Measurements from ENCODE around the gene FAM151A.

FAM151A gene

DNA sequence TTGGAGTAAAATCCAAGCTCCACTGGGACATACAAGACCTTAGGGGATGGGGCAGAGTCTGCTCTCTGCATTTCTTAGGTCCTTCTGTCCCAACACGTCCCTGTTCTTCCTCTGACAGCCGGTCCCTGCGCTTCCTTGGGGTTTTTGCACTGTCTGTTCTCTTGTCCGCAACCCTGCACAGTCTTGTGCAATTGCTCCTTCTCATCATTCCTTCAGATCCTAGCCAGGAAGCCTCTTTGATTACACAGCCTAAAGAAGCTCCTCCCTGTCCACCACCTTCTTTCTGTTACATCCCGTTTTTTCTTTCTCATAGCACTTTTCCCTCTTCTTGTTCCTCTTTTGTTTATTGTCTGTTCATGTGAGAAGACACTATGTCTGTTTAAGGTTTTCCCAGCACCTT is 55.4 kb downstream of the FAM151A start:
- peak; percentile 62 for DNase-seq
- H2BK5ac ChIP-seq (ENCODE audit: low read depth, low read length, poor library complexity, severe bottlenecking): no peak overlapping the region
- H3K9ac ChIP-seq (ENCODE audit: low read length): no peak overlapping the region
- no peak overlapping the region for H4K91ac ChIP-seq (ENCODE audit: low read length)
- H2AK5ac ChIP-seq (ENCODE audit: low read length, severe bottlenecking): no peak overlapping the region
- no peaks in the 10 kb centered on the region for H3K36me3 ChIP-seq (ENCODE audit: control insufficient read depth in 1 of 2, insufficient read depth in 2 of 2, low read depth in 1 of 2, low read length in 2 of 2)
- H3K4me3 ChIP-seq (ENCODE audit: insufficient read depth in 1 of 2, low read depth in 1 of 2, low read length in 2 of 2): no peak overlapping the region
- no peak overlapping the region for H2BK120ac ChIP-seq (ENCODE audit: low read depth, low read length)
- peaks cover 21% of the 10 kb centered on the region for H3K4me1 ChIP-seq (ENCODE audit: control insufficient read depth, insufficient read depth, low read depth, low read length)
- H3K4me2 ChIP-seq (ENCODE audit: low read length, poor library complexity, severe bottlenecking): no peak overlapping the region
- H3K23ac ChIP-seq (ENCODE audit: low read length in 2 of 2): no peak overlapping the region
- no peak overlapping the region for H4K8ac ChIP-seq (ENCODE audit: low read length)
- no peak overlapping the region for H3K27ac ChIP-seq (ENCODE audit: low read length, poor library complexity, severe bottlenecking)
- H2AFZ ChIP-seq (ENCODE audit: low read depth, low read length): no peak overlapping the region
- no peak overlapping the region for H2BK15ac ChIP-seq (ENCODE audit: low read depth, poor library complexity, severe bottlenecking)
- H3K4ac ChIP-seq (ENCODE audit: low read depth in 1 of 2, low read length in 2 of 2): no peak overlapping the region
- WGBS: 54% methylated on average over 4 of the region's 5 CpGs
- H3K14ac ChIP-seq (ENCODE audit: low read length in 2 of 2): no peak overlapping the region
- peak overlapping the region in 1 of 2 experiments; percentile 17 for H2BK12ac ChIP-seq (ENCODE audit: low read length in 2 of 2)
- peak overlapping the region; percentile 40 to 69 for H3K18ac ChIP-seq (ENCODE audit: low read depth in 1 of 2, low read length in 2 of 2)
- H3K79me1 ChIP-seq (replicated peaks; ENCODE audit: low read length, poor library complexity, severe bottlenecking): no peaks in the 10 kb centered on the region
- peaks cover 0 to 14% of the 10 kb centered on the region in 2 experiments for H3K27me3 ChIP-seq (ENCODE audit: control insufficient read depth in 1 of 2, insufficient read depth in 1 of 2, low read length in 2 of 2)
- H3K9me3 ChIP-seq (ENCODE audit: control insufficient read depth, low read length): no peaks in the 10 kb centered on the region

DNA sequence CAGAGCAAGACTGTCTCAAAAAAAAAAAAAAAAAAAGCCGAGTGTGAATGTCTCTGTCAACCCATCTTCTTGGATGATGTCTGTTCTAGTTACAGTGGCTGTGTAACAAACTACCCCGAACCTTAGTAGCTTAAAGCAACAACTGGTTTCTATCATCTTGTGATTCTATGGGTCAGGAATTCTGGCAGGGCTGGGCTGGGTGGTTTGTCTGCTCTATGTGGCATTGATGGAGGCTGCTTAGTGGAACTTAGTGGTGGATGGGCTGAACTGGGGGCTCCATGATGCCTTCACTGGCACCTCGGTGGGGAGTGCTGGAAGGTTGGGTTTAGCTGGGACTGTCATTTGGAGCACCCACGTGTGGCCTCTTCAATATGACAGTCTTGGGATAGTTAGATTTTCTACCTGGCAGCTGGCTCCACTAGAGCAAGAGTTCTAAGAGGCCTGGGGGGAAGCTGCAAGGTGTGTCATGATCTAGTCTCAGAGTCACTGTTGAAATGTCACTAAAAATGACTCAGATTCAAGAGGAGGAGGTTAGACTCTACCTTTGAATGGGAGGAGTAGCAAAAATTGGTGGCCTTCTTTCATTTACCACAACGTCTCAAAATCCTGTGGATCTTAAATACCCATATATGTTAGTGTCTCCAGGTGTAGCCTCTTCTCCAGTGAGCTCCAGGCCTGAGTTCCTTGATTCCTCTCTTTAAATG is 56.7 kb downstream of the FAM151A start:
- Histone ChIP-seq H3K9ac (ENCODE audit: low read length) (no peak overlapping the region), H3K4ac (ENCODE audit: low read depth in 1 of 2, low read length in 2 of 2) (no peak overlapping the region), H2BK15ac (ENCODE audit: low read depth, poor library complexity, severe bottlenecking) (no peak overlapping the region), H3K18ac (ENCODE audit: low read depth in 1 of 2, low read length in 2 of 2) (no peak overlapping the region), H2BK12ac (ENCODE audit: low read length in 2 of 2) (no peak overlapping the region), H3K4me2 (ENCODE audit: low read length, poor library complexity, severe bottlenecking) (no peak overlapping the region), H3K4me1 (ENCODE audit: control insufficient read depth, insufficient read depth, low read depth, low read length) (peaks cover 11% of the 10 kb centered on the region), H4K8ac (ENCODE audit: low read length) (no peak overlapping the region), H2BK120ac (ENCODE audit: low read depth, low read length) (no peak overlapping the region), H4K91ac (ENCODE audit: low read length) (no peak overlapping the region), H3K27ac (ENCODE audit: low read length, poor library complexity, severe bottlenecking) (no peak overlapping the region), H3K4me3 (ENCODE audit: insufficient read depth in 1 of 2, low read depth in 1 of 2, low read length in 2 of 2) (no peak overlapping the region), H2BK5ac (ENCODE audit: low read depth, low read length, poor library complexity, severe bottlenecking) (no peak overlapping the region), H3K14ac (ENCODE audit: low read length in 2 of 2) (no peak overlapping the region), H3K79me1 (replicated peaks; ENCODE audit: low read length, poor library complexity, severe bottlenecking) (no peaks in the 10 kb centered on the region), H2AFZ (ENCODE audit: low read depth, low read length) (no peak overlapping the region), H3K23ac (ENCODE audit: low read length in 2 of 2) (no peak overlapping the region), H2AK5ac (ENCODE audit: low read length, severe bottlenecking) (no peak overlapping the region), H3K36me3 (ENCODE audit: control insufficient read depth in 1 of 2, insufficient read depth in 2 of 2, low read depth in 1 of 2, low read length in 2 of 2) (no peaks in the 10 kb centered on the region), H3K27me3 (ENCODE audit: control insufficient read depth in 1 of 2, insufficient read depth in 1 of 2, low read length in 2 of 2) (peaks cover 0 to 14% of the 10 kb centered on the region in 2 experiments), H3K9me3 (ENCODE audit: control insufficient read depth, low read length) (no peaks in the 10 kb centered on the region)
- WGBS: 96% methylated on average over 5 of the region's 5 CpGs
- no peak for DNase-seq

- WGBS: 97% methylated on average over 4 of the region's 4 CpGs
- no peak overlapping the region for H2BK5ac ChIP-seq (ENCODE audit: low read depth, low read length, poor library complexity, severe bottlenecking)
- no peak overlapping the region for H2AFZ ChIP-seq (ENCODE audit: low read depth, low read length)
- no peak overlapping the region for H2BK12ac ChIP-seq (ENCODE audit: low read length in 2 of 2)
- no peak overlapping the region for H2BK15ac ChIP-seq (ENCODE audit: low read depth, poor library complexity, severe bottlenecking)
- H3K4ac ChIP-seq (ENCODE audit: low read depth in 1 of 2, low read length in 2 of 2): no peak overlapping the region
- H4K8ac ChIP-seq (ENCODE audit: low read length): no peak overlapping the region
- H3K79me1 ChIP-seq (replicated peaks; ENCODE audit: low read length, poor library complexity, severe bottlenecking): no peaks in the 10 kb centered on the region
- no peak for DNase-seq
- H3K27me3 ChIP-seq (ENCODE audit: control insufficient read depth in 1 of 2, insufficient read depth in 1 of 2, low read length in 2 of 2): peaks cover 0 to 15% of the 10 kb centered on the region in 2 experiments
- H3K4me1 ChIP-seq (ENCODE audit: control insufficient read depth, insufficient read depth, low read depth, low read length): peaks cover 7% of the 10 kb centered on the region
- no peak overlapping the region for H4K91ac ChIP-seq (ENCODE audit: low read length)
- no peak overlapping the region for H3K23ac ChIP-seq (ENCODE audit: low read length in 2 of 2)
- H3K4me2 ChIP-seq (ENCODE audit: low read length, poor library complexity, severe bottlenecking): no peak overlapping the region
- no peak overlapping the region for H3K14ac ChIP-seq (ENCODE audit: low read length in 2 of 2)
- no peak overlapping the region for H2AK5ac ChIP-seq (ENCODE audit: low read length, severe bottlenecking)
- H3K18ac ChIP-seq (ENCODE audit: low read depth in 1 of 2, low read length in 2 of 2): no peak overlapping the region
- H3K9me3 ChIP-seq (ENCODE audit: control insufficient read depth, low read length): no peaks in the 10 kb centered on the region
- no peak overlapping the region for H3K4me3 ChIP-seq (ENCODE audit: insufficient read depth in 1 of 2, low read depth in 1 of 2, low read length in 2 of 2)
- H3K36me3 ChIP-seq (ENCODE audit: control insufficient read depth in 1 of 2, insufficient read depth in 2 of 2, low read depth in 1 of 2, low read length in 2 of 2): no peaks in the 10 kb centered on the region
- no peak overlapping the region for H2BK120ac ChIP-seq (ENCODE audit: low read depth, low read length)
- H3K27ac ChIP-seq (ENCODE audit: low read length, poor library complexity, severe bottlenecking): no peak overlapping the region
- no peak overlapping the region for H3K9ac ChIP-seq (ENCODE audit: low read length)
These were observed 58.2 kb downstream of the FAM151A start for GRCh38 chr1:54565113-54565501.

DNA sequence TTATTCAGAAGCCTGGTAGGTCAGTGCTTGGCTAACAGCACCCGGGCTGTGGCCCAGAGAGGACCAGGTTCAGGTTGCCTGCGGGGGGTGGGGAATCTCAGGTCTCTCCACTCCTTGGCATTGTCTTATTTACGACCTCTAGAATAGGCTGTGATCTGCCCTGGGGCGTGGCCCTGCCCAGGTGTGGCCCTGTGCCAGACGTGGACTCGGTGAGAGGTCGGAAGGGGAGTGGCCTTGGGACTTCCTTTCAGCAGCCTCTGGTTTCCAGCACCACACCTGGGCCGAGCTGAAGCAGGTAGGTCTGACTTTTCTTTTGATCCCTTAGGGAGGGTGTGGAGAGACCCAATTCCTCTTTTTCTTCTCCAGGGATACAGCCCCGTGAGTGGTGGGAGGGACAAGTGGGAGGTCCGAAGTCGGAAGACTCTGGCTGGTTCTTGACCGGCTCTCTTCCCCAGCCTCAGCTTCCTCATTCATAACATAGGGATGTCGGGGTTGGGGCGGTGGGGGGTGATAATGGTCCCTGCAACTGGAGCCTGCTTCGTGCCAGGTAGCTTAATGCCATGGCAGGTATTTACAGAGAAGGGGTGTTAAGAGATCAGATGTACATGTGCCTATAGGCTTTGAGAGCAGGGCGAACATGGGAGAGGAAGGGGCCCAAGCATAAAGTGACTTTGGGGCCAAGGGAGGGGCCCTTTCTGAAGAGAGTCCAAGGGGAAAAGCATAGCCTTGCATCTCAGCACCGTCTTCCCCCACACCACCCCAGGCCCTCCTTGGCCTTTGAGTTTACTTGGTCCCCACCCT is 58.8 kb downstream of the FAM151A start:
- Histone ChIP-seq H3K27ac (ENCODE audit: low read length, poor library complexity, severe bottlenecking) (no peak overlapping the region), H3K36me3 (ENCODE audit: control insufficient read depth in 1 of 2, insufficient read depth in 2 of 2, low read depth in 1 of 2, low read length in 2 of 2) (no peaks in the 10 kb centered on the region), H2BK15ac (ENCODE audit: low read depth, poor library complexity, severe bottlenecking) (no peak overlapping the region), H4K91ac (ENCODE audit: low read length) (no peak overlapping the region), H3K4ac (ENCODE audit: low read depth in 1 of 2, low read length in 2 of 2) (no peak overlapping the region), H2BK120ac (ENCODE audit: low read depth, low read length) (no peak overlapping the region), H3K27me3 (ENCODE audit: control insufficient read depth in 1 of 2, insufficient read depth in 1 of 2, low read length in 2 of 2) (peaks cover 0 to 20% of the 10 kb centered on the region in 2 experiments), H2BK5ac (ENCODE audit: low read depth, low read length, poor library complexity, severe bottlenecking) (no peak overlapping the region), H4K8ac (ENCODE audit: low read length) (no peak overlapping the region), H3K4me2 (ENCODE audit: low read length, poor library complexity, severe bottlenecking) (no peak overlapping the region), H3K4me1 (ENCODE audit: control insufficient read depth, insufficient read depth, low read depth, low read length) (peaks cover 7% of the 10 kb centered on the region), H3K23ac (ENCODE audit: low read length in 2 of 2) (no peak overlapping the region), H3K14ac (ENCODE audit: low read length in 2 of 2) (no peak overlapping the region), H3K18ac (ENCODE audit: low read depth in 1 of 2, low read length in 2 of 2) (no peak overlapping the region), H2AK5ac (ENCODE audit: low read length, severe bottlenecking) (no peak overlapping the region), H3K9ac (ENCODE audit: low read length) (no peak overlapping the region), H3K9me3 (ENCODE audit: control insufficient read depth, low read length) (no peaks in the 10 kb centered on the region), H2AFZ (ENCODE audit: low read depth, low read length) (no peak overlapping the region), H2BK12ac (ENCODE audit: low read length in 2 of 2) (no peak overlapping the region), H3K79me1 (replicated peaks; ENCODE audit: low read length, poor library complexity, severe bottlenecking) (no peaks in the 10 kb centered on the region), H3K4me3 (ENCODE audit: insufficient read depth in 1 of 2, low read depth in 1 of 2, low read length in 2 of 2) (no peak overlapping the region)
- 76% methylated on average over 12 of the region's 17 CpGs for WGBS
- no peak for DNase-seq
